HS-27A (cell line): ENCODE results near the gene CBX1.
A peak's percentile ranks its signal among the peaks of the same experiment; 100 is the strongest.

Experiments used
- DNase-seq: peaks from one replicate; pipeline ENCODE4 v3.0.0-alpha.2; 2012; ENCODE audit warnings: low read depth, missing footprints

Gene CBX1

DNA sequence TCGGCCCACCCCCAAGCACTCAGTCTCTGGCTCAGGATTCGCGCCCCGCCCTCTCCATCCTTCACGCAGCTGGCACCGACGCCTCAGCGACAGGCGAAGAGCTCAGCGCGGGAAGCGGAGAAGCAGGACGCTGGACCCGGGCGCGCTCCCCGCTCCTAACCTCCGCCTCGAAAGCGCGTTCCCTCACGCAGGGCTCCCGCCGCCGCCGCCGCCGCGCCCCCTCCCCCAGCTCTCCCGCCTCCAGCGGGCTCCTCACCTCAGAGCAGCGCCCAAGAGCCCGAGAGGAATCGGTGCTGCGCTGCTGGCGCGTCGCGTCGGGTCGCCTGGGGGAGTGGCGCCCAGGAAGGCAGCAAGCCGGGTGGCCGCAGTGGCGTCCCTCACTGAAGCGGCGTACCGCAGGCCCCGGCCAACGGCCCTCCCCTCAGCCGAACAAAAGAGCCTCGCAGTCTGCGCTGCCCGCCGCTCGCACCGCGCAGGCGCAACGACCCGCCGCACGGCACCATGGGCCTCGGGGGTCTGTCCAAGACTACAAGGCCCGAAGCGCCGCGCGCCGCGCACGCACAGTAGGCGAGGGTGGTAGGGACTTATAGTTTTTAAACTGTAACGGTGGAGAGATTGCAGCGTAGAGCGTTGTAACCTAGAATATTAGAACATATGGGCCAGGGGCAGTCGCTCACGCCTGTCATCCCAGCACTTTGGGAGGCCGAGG is at the start of gene CBX1:
Gene CBX1 (minus strand): TSS at position 467 of the 709 bp plus-strand sequence. CDS start 24,474 bp downstream, outside the sequence.
- peak; percentile 94 for DNase-seq

DNA sequence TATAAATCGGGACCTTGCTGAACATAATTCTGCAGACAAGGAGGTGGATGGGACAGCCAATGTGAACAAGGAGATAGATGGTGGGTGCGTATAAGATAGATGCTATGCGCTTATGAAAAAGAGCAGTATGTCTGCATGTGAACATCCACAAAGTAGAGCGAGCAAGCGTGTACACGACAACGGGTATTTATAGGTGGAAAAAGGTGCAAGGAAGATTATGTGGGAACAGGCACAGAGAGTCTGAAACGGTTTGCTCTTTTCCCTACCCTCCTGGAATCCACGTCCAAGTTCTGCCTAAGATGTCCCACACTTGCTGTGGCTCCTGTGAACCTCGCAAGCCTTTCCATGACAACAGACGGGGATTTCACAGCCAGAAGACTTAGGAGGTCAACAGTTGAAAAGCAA is 49.3 kb upstream of the CBX1 start:
- no peak for DNase-seq

DNA sequence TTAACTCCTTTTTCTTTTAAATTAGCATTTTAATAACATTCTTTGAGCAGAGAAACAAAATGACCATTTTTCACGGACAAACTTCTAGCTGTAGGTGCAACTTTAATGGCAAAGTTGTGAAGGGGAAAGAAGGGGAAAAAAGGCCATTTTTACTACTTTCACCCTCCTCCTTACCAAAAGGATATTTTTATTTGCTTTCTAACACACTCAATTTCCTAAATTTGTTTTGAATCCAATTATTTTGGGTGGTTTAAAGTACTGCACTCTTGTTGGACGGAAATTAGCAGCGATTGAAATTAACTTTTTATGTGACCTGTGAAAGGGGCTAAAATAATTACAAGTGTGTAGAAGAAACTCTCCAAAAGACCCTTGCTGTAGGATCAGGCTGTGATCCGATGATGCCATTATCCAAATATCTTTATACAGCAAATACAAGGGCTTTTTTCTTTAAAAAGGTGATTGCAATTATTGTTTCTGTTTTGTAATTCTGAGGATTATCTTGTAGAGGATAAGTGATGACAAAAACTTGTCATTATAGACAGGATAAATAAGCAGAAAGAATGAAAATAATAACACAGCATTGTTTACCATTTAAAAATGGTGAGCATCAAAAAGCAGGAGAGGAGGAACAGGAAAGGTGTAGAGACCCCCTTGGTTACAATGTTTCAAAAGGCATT is 48.6 kb upstream of the CBX1 start:
- no peak for DNase-seq

DNA sequence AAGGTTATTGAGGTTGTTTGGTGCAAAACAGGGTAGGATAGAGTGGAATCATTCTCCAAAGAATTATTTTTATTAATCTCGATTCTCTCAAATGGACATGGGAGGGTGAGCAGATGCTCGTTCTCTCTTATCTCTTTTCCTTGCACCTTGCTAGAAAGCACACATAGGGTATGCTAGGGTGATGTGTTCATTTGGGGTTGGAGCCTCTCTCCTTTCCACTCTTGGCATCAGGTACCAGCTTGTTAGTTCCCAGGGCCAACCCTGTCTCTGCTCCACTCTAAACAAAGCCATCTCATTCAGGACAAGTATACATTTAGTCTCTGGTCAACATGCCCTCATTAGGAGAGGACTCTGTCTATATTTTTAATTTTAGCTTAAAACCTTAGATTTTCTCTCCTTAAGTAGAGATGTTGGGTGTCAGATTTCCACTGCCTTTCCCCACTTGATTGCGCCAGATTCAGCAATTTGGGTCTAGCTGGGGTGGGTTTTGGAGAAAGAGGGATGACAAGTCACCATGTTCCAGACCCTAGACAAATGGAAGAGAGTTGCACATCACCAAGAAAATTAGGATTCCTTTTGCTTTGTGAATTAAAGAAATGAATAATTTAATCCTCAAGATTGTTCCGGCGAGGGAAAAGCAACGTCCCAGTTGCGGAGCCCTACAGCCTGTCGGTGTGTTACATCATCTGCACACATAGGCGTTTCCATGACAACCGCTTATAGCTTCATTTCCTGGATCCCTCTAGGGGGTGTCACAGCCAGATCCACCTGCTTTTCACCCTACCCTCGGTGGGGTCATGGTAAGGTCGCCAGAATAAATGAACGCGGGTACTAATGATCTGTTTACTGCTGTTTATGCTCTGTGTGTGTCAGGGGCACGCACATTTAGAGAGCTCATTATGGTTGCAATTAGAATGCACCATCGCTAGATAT is 47.8 kb upstream of the CBX1 start:
- DNase-seq, result no peak

DNA sequence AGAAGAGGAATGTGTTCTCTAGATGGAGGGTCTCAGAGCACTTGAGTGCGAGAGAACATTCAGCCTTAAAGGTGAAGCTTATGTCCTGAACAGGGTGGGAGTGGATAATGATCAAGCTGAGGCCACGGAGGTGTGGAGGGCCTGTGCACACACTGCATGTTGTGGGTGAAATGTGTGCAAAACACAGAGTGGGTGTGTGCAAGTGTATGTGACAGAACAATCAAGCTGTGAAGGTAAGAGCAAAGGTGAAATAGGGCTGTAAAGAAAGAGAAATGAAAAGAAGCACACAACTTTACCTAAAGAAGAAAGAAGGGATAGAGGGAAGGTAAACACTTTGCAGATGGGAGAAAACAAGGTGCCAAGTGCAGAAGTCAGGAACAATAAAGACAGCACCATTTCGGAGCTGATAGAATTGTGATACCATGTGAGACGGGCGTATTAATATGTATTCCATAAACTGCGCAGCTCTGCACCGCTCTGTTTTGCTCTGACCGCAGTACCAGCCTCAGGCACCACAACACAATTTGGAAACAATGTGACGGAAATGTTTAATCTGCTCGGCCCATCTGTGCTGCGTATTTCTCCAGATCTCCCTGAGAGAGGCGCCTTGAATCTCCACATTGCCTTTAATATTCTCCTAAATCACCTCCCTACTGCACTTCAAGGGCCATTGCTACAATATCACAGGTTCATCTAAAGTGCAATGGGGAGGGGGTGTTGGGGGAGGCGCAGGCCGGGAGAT is 46.9 kb upstream of the CBX1 start:
- DNase-seq, result no peak

DNA sequence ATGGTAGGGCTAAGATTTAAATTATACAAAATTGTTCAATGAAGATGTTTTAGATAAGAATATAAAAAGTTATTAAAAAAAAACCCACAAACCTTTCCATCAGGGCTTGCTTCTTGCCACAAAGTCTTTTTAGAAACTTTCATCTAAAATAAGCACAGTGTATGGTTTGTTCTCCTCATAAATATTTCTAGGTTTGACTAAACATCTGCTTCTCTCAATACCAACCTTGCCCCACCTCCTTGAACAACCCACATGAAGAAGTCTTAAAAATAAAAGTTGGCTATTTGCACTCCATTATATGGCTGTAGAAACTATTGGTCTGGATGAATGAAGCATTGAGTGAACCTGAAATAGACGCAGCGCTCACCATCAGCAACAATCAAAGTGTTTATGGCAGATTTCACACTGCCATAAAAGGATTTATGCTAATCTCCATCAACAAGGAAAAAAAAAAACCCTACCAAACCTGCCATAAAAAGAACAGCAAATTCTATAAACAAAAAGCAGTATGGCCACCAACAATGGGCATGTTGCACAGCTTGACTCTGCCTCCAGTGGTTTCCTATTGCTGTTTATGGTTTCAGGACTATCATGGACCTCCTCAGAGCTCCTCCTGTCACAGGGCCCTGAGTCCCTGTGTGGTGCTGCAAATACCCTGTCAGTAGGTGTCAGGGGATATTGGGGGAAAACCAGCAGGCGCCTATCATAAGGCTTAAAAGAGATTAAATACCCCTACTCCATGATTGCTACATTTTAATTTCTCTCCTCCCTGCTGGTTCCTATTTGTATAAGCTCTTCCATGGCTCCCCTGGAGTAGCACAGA is 43.9 kb upstream of the CBX1 start:
- no peak for DNase-seq

DNA sequence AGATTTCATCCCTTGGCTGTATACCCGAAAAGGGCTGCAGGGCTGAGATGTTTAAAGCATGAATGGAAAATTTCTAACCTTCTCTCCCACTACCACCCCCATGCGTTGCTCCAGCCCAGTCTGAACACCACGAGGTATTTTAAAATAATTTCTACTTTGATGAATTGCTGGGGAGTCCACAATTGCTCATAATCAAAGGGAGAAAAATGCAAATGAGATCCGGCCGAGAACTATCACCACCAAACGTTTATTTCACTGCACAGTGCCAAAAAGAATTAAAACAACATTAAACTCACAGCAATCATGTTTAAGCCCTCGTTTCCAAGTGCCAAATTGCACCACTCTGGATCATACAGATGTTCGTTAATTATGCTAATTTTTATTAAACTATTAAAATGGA is 43.0 kb upstream of the CBX1 start:
- DNase-seq, result no peak

DNA sequence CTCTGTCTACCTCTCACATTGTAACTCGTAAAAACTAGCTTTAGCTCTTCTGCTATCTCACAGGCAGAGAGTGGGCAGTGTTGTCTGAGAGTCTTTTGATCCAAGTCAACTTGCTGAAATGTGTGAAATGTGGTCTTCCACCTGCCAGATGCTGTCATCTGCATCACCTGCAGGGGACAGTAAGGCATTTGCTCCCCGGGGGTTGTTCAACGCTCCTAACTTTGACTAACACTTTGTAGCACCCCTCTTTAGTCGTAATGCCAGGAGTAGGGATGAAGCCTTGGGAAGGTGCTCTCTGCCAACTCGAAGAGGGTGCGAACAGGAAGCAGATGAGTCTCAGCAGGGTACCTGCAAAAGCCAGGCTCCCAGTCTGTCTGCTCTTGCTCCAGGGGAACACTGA is 42.4 kb upstream of the CBX1 start:
- no peak for DNase-seq

DNA sequence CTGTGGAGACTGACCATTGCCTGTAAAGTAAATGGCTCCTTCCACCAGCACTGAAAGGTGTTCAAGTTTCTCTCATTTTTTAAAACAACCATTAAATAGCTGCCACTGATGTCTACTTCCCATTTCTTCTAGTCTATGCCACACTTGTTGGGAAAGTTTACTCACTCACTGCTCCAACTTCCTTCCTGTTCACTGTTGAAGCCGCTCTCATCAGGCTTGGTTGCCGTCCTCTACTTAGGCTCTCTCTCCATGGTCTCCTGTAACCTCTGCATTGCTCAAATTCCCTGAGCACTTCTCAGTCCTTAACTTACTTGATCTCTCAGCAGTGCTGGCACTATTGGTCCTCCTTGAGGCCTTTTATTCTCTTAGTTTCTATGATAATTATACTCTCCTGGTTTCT is 38.7 kb upstream of the CBX1 start:
- no peak for DNase-seq

DNA sequence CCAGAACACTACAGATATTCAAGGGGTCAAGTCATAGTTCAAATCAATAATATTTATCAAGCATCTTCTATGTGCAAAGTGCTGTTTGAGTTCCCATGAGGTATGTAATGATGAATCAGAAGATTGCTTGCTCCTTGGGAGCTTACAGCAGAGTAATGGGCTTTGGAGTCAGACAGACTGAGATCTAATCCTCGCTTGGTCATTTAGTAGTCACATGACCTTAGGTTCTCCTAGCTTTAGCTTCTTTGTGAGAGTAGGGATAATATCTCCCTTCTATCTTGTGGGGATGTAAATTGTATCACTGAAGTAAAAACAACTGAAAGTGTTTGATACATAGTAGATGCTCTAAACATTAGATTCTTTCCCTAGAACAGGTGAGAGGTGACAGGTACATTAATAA is 36.4 kb upstream of the CBX1 start:
- DNase-seq, result no peak

DNA sequence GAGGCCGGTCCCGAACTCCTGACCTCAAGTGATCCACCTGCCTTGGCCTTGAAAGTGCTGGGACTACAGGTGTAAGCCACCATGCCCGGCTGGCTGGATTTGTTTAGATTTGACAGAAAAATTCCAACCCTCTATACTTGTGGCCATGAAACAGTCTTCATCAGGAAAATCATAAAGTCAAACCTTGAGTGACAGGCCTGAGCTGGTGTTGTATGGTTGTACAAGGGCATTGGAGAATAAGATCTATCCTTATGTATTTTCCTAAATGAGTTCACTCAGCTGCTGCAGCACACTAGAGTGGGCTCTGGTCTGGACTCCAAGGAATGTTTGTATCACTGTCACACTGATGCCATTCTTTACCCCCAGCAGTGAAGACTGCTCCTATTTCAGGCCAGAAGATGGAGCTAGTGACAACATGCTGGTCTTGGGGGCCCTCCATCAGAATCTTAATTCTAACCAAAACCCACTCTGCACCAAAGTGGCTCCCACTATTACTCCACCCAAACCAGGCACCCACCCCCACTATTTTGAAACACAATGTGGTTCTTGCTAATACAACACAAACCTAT is 33.7 kb upstream of the CBX1 start:
- DNase-seq, result no peak

DNA sequence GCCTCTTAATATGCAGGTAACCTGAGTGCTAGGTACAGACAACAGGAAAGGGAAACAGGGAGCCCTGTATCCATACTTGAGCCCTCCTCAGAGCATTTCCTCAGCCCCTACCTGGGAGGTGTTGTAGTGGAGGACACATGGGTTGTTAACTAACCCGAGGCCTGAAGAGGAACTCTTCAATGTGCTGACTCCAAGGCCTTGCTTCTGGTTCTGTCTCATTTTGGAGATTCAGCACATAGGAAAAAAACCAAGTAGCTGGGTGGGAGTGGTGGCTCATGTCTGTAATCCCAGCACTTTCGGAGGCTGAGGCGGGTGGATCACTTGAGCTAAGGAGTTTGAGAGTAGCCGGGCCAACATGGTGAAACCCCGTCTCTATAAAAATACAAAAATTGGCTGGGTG is 31.1 kb upstream of the CBX1 start:
- DNase-seq, result no peak

DNA sequence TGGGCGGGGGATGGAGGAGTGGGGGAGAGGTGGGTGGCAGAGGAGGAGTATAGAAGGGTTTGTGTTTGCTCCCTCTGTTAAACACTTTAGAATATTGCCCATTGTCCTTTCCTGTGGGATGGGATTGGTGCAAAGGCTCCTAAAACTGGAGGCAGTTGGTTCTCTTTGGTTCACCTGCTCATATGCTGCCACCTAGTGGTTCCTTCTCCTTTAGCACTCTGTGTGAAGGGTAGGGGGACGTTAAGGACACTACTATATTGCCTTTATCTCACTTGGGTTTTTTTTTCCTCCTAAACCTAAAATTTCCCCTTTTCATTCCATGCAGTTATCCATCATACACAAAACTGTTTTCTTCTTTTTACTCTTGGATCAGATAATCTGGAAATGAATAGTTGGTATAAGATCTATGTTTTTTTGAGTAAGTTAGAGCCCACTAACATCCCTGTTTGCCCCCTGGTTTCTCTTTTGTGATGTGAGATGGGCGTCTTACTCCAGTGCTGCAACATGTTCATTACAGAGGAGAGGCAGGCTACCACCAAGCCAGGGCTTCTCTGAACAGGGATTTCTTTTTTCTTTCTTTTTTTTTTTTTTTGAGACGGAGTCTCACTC is 30.0 kb upstream of the CBX1 start:
- peak; percentile 45 for DNase-seq

DNA sequence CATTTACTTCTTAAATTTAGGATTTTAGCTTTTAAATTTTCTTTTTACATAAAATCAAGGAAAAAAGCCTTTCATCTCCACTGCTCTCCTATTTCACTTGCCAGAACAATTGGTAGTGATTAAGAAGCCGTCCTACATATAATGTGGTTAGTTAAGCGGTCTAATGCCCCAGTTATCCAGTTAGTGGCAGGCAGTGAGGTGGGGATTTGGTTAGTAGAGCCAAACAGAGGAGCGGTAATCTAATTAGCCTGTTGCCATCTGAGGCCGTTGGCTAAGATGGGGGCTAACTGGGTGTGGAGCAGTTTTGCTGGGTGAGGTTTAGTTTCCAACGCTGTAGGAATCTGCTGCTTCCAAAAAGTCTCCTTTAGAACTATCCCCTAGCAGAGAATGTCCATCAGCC is 28.7 kb upstream of the CBX1 start:
- DNase-seq, result no peak

DNA sequence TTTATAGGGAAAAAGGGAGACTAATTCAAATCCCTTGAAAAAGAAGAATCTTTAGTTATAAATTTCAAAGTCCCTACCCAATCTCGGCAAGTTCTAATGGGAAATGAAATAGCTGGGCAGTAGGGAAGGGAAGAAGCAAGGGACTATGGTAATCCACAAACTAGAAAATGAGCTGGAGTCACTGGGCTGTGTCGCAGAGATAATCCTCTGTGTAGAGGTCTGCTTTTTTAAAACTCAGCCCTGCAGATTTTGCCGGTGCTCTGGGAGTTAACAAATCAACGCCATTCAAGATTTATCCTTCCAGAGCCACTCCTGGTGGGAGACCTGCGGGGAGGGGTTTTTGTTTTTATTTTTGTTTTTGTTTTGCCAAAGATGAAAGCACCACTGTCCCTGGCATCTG is 27.1 kb upstream of the CBX1 start:
- DNase-seq, result no peak

DNA sequence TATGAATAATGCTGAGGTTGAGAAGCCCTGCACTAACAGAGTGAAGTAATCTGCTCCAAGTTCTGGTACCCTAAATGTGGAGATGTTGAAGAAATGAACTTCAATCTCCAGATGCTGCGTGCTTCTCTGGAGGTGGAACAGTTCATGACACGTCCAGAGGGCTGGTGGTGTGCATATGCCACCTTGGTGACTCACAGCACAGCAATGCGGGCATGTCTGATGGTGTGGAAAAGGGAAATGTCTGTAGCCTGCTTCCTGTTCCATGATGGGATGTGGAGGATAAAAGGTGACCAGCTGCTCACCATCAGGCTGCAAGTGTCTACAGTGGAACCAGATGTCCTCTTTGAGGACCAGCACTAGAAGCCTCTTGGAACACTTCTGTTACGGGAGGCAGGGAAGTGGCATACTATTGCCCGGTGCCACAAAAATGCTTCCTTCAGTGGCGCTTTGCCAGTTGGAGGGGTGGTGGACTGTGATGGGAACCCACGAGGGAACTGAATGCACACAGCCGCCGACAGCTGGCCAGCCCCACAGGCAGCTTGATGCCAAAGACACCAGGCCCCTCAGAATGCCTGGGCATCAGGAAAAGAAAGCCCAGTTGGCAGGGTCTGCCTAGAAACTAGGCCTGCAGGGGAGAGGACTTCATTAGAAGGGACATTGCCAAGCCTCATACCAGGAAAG is 26.2 kb upstream of the CBX1 start:
- DNase-seq, result no peak

DNA sequence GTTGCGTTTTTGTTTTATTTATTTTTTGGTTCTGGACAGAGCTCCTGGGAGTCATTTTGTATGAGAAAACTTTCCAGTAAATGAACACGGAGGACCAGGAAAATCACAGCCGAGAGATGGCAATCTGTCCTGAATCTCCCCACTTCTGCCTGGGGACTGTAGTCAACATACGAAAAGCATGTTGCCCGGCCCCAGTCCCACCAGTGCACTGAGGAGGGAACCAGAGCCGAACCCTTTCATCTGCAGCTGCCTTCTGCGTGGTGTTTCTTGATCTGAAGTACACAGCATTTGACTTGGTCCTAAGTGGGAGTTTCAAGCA is 25.2 kb upstream of the CBX1 start:
- DNase-seq, result no peak

DNA sequence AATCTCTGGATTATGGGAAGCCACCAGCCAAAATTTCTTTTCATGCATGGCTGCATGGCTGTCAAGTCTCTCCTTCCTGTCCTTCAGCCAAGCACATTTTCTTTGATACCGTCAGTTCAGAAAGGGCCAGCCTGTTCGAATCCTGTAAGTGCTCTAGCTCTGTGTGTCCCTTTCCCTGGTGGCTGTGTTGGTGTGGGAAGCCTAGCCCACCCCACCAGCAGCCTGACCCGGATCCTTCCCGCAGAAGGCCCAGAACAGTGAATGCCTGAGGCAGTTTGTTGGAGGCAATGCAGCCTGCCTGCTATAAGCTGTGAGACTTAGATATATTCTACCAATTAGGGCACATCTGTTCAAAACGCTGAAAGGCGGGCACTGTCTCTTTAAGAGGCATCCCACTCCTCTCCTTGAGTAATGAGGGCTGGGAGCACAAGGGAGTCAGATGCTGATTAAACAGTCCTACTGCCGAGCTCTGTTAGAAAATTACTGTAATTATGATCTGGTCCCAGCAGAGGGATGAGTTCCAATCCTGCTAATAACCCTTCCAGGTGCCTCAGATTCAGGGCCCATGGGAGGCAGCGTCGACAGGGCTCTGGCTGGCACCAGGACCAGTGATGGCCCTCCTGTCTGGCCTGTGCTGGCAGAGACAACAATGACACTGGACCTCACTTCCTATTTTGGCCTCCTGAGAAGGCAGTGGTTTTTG is 24.7 kb upstream of the CBX1 start:
- DNase-seq, result no peak

DNA sequence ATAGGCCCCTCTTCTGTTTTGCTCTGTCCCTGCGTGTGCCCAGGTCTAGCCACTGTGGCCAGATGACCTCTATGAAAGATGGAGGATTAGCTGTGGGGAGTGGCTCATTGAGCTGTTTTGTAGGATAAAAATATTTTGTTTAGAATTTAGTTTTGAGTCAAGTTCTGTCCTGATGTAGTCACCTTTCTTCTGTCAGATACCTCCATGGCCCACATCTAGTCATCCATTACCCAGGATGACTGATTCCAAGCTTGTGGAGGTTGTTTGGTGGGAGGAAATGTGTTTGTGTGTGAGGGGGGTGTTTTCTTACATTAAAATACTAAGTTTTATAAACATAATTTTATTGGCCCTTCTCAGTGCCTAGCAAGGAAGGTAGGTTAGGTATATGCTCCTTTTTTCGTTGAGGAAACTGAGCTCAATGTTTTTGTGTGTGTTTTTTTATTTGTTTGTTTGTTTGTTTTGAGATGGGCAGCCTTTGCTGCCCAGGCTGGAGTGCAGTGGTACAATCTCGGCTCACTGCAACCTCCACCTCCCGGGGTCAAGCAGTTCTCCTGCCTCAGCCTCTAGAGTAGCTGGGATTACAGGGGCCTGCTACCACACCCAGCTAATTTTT is 22.6 kb upstream of the CBX1 start:
- DNase-seq, result no peak
